ENCODE data around the gene PCCA.
A peak's percentile ranks its signal among the peaks of the same experiment; 100 is the strongest.

PCCA gene

GRCh38 chr13:100110269-100110668 lies 21.4 kb downstream of the PCCA start:
- Histone ChIP-seq H3K27ac (no peak overlapping the region), H3K4me3 (ENCODE audit: low read depth, low read length) (no peak overlapping the region), H3K36me3 (replicated peaks) (peaks cover 10% of the 10 kb centered on the region), H3K27me3 (replicated peaks) (no peaks in the 10 kb centered on the region)
- TF ChIP-seq, protein P1, sequence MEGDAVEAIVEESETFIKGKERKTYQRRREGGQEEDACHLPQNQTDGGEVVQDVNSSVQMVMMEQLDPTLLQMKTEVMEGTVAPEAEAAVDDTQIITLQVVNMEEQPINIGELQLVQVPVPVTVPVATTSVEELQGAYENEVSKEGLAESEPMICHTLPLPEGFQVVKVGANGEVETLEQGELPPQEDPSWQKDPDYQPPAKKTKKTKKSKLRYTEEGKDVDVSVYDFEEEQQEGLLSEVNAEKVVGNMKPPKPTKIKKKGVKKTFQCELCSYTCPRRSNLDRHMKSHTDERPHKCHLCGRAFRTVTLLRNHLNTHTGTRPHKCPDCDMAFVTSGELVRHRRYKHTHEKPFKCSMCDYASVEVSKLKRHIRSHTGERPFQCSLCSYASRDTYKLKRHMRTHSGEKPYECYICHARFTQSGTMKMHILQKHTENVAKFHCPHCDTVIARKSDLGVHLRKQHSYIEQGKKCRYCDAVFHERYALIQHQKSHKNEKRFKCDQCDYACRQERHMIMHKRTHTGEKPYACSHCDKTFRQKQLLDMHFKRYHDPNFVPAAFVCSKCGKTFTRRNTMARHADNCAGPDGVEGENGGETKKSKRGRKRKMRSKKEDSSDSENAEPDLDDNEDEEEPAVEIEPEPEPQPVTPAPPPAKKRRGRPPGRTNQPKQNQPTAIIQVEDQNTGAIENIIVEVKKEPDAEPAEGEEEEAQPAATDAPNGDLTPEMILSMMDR (IDR thresholded peaks at IDR 0.05; ENCODE audit: low read depth, low read length, missing control alignments), result no peak
- no peak for DNase-seq
- in situ Hi-C loops (cut with HindIII; ENCODE audit: low pct_ligation_motif_present, low sequenced_read_pairs), result no loop called here

DNA sequence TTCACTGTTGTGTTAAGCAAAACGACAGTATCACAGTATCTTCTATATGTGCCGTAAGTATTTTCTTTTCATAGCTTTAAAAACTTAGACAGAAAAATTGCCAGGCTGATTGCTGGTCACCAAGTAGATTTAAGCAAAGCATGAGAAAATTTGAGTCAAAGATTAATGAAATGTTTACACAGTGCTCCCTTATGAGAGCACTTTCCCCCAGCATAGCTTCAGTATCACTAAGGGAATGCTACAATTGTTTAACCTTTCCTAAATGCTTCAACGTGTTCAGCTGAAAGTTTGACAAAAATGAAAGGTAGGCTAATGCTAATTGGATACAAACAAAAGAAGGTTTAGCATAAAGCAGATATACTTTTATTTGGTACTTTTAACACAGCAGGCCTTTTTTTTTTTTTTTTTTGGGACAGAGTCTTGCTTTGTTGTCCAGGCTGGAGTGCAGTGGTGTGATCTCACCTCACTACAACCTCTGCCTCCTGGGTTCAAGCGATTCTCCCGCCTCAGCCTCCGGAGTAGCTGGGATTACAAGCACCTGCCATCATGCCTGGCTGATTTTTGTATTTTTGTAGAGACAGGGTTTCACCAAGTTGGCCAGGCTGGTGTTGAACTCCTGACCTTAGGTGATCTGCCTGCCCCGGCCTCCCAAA lies 23.4 kb downstream of the PCCA start:
- H3K36me3 ChIP-seq (replicated peaks), result peaks cover 10% of the 10 kb centered on the region
- H3K27me3 ChIP-seq (replicated peaks), result no peaks in the 10 kb centered on the region
- H3K4me3 ChIP-seq (ENCODE audit: low read depth, low read length), result no peak overlapping the region
- H3K27ac ChIP-seq, result no peak overlapping the region
- TF ChIP-seq, protein P1 (IDR thresholded peaks at IDR 0.05; ENCODE audit: low read depth, low read length, missing control alignments), result no peak
- in situ Hi-C loops (cut with HindIII; ENCODE audit: low pct_ligation_motif_present, low sequenced_read_pairs), result no loop called here
- no peak for DNase-seq

DNA sequence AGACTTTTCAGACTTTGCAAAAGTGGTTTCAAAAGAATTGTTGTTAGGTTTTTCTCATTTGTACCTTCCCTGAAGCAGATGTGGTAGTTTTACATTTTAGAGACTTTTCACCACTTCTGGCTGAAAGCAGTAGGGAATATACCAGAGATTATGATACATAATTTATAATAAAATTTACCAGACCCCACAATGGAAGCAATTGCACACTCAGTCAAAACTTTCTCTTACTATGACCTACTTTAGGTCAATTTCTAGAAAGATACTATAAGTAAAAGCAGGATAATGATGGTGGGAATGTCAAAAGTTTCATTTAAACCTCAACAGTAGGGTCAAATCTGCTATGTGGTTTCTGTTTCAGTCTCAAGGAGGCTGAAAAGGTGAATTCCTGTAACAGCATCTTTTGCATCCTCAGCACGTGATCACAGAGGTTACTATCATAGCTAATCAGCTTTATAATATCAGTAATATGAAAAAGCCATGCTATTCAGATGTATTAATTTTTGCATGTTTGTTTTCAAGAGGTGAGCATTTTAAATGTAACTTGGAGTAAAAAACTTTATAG lies 26.9 kb downstream of the PCCA start:
- TF ChIP-seq, protein P1 (IDR thresholded peaks at IDR 0.05; ENCODE audit: low read depth, low read length, missing control alignments), result no peak
- H3K36me3 ChIP-seq (replicated peaks), result peaks cover 10% of the 10 kb centered on the region

GRCh38 chr13:100124265-100124664 lies 35.4 kb downstream of the PCCA start:
- TF ChIP-seq, protein P1 (IDR thresholded peaks at IDR 0.05; ENCODE audit: low read depth, low read length, missing control alignments), result no peak
- no peak overlapping the region for H3K4me3 ChIP-seq (ENCODE audit: low read depth, low read length)
- H3K27ac ChIP-seq, result no peak overlapping the region
- no peaks in the 10 kb centered on the region for H3K27me3 ChIP-seq (replicated peaks)
- in situ Hi-C loops (cut with HindIII; ENCODE audit: low pct_ligation_motif_present, low sequenced_read_pairs), result no loop called here
- H3K36me3 ChIP-seq (replicated peaks), result no peaks in the 10 kb centered on the region
- DNase-seq, result peak; percentile 60

More for the DNA sequence above, 26.9 kb downstream of the PCCA start:
- no peaks in the 10 kb centered on the region for H3K27me3 ChIP-seq (replicated peaks)
- H3K27ac ChIP-seq, result no peak overlapping the region
- in situ Hi-C loops (cut with HindIII; ENCODE audit: low pct_ligation_motif_present, low sequenced_read_pairs), result no loop called here
- H3K4me3 ChIP-seq (ENCODE audit: low read depth, low read length), result no peak overlapping the region
- DNase-seq, result no peak

DNA sequence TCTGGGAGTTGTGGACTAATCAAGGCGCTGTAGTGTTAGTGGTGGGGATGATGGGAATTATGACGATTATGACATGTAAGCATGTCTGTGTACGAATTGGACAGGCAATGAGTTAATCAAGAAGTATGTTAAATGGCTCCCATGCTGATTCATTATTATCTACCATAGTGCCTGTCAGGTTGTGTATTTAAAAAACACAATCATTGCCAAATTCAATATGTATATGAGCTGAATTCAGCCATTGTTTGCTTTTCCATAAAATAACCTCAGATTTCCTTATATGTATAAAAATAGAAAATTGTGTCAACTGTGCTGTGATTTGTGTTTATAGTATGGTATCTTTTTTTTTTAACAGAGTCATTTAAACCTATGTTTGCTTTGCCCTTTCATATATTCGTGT lies 37.1 kb downstream of the PCCA start:
- Histone ChIP-seq H3K4me3 (ENCODE audit: low read depth, low read length) (no peak overlapping the region), H3K27me3 (replicated peaks) (no peaks in the 10 kb centered on the region), H3K36me3 (replicated peaks) (no peaks in the 10 kb centered on the region), H3K27ac (no peak overlapping the region)
- in situ Hi-C loops (cut with HindIII; ENCODE audit: low pct_ligation_motif_present, low sequenced_read_pairs), result no loop called here
- TF ChIP-seq, protein P1 (IDR thresholded peaks at IDR 0.05; ENCODE audit: low read depth, low read length, missing control alignments), result no peak
- no peak for DNase-seq

GRCh38 chr13:100128373-100128772 lies 39.5 kb downstream of the PCCA start:
- Histone ChIP-seq H3K27ac (no peak overlapping the region), H3K4me3 (ENCODE audit: low read depth, low read length) (no peak overlapping the region), H3K36me3 (replicated peaks) (no peaks in the 10 kb centered on the region), H3K27me3 (replicated peaks) (no peaks in the 10 kb centered on the region)
- peak; percentile 82 for DNase-seq
- TF ChIP-seq, protein P1 (IDR thresholded peaks at IDR 0.05; ENCODE audit: low read depth, low read length, missing control alignments), result no peak
- in situ Hi-C loops (cut with HindIII; ENCODE audit: low pct_ligation_motif_present, low sequenced_read_pairs), result no loop called here

All from brain microvascular endothelial cell (primary cell).